ENCODE measurements around the gene DYNLT1.

The DYNLT1 gene

DNA sequence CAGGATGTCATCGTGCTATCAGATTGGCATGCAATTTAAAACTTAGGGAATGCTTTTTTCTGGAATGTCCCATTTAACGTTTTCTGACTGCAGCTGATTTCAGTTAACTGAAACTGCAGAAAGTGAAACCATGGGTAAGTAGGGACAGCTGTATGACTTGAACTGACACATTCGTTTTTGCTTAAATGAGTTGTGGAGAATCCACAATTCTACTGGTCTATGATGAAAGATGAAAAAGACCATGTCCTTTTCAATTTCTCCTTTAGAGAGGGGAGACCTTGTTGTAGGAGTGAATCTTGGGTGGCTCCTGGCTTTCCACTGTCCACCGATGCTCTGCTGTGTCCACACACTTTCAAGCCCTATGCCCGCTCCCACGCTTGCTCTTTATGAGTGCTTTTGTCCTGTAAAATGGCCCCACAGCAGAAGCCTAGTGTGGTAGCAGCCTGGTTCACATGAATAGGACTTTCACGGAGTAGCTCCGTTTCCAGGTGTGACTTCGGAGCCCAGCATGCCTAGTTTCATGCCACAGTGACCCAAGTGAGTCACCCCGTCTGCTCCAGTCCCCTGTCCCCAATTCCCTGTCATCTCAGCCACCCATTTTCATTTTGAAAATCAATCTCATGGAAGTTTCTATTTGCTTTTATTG, 21.9 kb downstream of the DYNLT1 start:
- H3K4me3 ChIP-seq (replicated peaks; ENCODE audit: insufficient read depth, low read length): no peak overlapping the region
- H3K27me3 ChIP-seq (ENCODE audit: insufficient read depth, poor library complexity, severe bottlenecking): no peaks in the 10 kb centered on the region
- DNase-seq (ENCODE audit: low read depth in 1 of 2, low spot score in 1 of 2): no peak
- TF ChIP-seq SPI1 (IDR thresholded peaks at IDR 0.05; ENCODE audit: borderline replicate concordance, low read depth) (no peak), GABPA (IDR thresholded peaks at IDR 0.05; ENCODE audit: low read depth) (no peak), POLR2AphosphoS5 (IDR thresholded peaks at IDR 0.05; ENCODE audit: low read depth) (no peak)
- TF ChIP-seq, protein P1, sequence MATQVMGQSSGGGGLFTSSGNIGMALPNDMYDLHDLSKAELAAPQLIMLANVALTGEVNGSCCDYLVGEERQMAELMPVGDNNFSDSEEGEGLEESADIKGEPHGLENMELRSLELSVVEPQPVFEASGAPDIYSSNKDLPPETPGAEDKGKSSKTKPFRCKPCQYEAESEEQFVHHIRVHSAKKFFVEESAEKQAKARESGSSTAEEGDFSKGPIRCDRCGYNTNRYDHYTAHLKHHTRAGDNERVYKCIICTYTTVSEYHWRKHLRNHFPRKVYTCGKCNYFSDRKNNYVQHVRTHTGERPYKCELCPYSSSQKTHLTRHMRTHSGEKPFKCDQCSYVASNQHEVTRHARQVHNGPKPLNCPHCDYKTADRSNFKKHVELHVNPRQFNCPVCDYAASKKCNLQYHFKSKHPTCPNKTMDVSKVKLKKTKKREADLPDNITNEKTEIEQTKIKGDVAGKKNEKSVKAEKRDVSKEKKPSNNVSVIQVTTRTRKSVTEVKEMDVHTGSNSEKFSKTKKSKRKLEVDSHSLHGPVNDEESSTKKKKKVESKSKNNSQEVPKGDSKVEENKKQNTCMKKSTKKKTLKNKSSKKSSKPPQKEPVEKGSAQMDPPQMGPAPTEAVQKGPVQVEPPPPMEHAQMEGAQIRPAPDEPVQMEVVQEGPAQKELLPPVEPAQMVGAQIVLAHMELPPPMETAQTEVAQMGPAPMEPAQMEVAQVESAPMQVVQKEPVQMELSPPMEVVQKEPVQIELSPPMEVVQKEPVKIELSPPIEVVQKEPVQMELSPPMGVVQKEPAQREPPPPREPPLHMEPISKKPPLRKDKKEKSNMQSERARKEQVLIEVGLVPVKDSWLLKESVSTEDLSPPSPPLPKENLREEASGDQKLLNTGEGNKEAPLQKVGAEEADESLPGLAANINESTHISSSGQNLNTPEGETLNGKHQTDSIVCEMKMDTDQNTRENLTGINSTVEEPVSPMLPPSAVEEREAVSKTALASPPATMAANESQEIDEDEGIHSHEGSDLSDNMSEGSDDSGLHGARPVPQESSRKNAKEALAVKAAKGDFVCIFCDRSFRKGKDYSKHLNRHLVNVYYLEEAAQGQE (IDR thresholded peaks at IDR 0.05; ENCODE audit: insufficient replicate concordance, low read depth): no peak
- TF ChIP-seq, protein P2, sequence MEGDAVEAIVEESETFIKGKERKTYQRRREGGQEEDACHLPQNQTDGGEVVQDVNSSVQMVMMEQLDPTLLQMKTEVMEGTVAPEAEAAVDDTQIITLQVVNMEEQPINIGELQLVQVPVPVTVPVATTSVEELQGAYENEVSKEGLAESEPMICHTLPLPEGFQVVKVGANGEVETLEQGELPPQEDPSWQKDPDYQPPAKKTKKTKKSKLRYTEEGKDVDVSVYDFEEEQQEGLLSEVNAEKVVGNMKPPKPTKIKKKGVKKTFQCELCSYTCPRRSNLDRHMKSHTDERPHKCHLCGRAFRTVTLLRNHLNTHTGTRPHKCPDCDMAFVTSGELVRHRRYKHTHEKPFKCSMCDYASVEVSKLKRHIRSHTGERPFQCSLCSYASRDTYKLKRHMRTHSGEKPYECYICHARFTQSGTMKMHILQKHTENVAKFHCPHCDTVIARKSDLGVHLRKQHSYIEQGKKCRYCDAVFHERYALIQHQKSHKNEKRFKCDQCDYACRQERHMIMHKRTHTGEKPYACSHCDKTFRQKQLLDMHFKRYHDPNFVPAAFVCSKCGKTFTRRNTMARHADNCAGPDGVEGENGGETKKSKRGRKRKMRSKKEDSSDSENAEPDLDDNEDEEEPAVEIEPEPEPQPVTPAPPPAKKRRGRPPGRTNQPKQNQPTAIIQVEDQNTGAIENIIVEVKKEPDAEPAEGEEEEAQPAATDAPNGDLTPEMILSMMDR (IDR thresholded peaks at IDR 0.05; ENCODE audit: insufficient read depth, low read length): no peak
- no peak overlapping the region for H3K27ac ChIP-seq (replicated peaks)

- TF ChIP-seq, protein P2 (IDR thresholded peaks at IDR 0.05; ENCODE audit: insufficient read depth, low read length): no peak
- TF ChIP-seq GABPA (IDR thresholded peaks at IDR 0.05; ENCODE audit: low read depth): no peak
- TF ChIP-seq, protein P1 (IDR thresholded peaks at IDR 0.05; ENCODE audit: insufficient replicate concordance, low read depth): no peak
- no peak for TF ChIP-seq SPI1 (IDR thresholded peaks at IDR 0.05; ENCODE audit: borderline replicate concordance, low read depth)
- no peak for TF ChIP-seq POLR2AphosphoS5 (IDR thresholded peaks at IDR 0.05; ENCODE audit: low read depth)
- Histone ChIP-seq H3K27me3 (ENCODE audit: insufficient read depth, poor library complexity, severe bottlenecking) (no peaks in the 10 kb centered on the region), H3K27ac (replicated peaks) (no peak overlapping the region), H3K4me3 (replicated peaks; ENCODE audit: insufficient read depth, low read length) (no peak overlapping the region)
- no peak for DNase-seq (ENCODE audit: low read depth in 1 of 2, low spot score in 1 of 2)
Observed at GRCh38 chr6:158621694-158622544, 22.6 kb downstream of the DYNLT1 start.

- DNase-seq (ENCODE audit: low read depth in 1 of 2, low spot score in 1 of 2): no peak
- H3K4me3 ChIP-seq (replicated peaks; ENCODE audit: insufficient read depth, low read length): no peak overlapping the region
- no peaks in the 10 kb centered on the region for H3K27me3 ChIP-seq (ENCODE audit: insufficient read depth, poor library complexity, severe bottlenecking)
- no peak overlapping the region for H3K27ac ChIP-seq (replicated peaks)
- TF ChIP-seq, protein P1 (IDR thresholded peaks at IDR 0.05; ENCODE audit: insufficient replicate concordance, low read depth): no peak
- TF ChIP-seq SPI1 (IDR thresholded peaks at IDR 0.05; ENCODE audit: borderline replicate concordance, low read depth): no peak
- TF ChIP-seq, protein P2 (IDR thresholded peaks at IDR 0.05; ENCODE audit: insufficient read depth, low read length): no peak
- no peak for TF ChIP-seq GABPA (IDR thresholded peaks at IDR 0.05; ENCODE audit: low read depth)
- TF ChIP-seq POLR2AphosphoS5 (IDR thresholded peaks at IDR 0.05; ENCODE audit: low read depth): no peak
Observed at GRCh38 chr6:158620963-158621693, 23.4 kb downstream of the DYNLT1 start.
